ENCODE results near the gene RPL22.
A peak's percentile ranks its signal among the peaks of the same experiment; 100 is the strongest.

RPL22 gene

GRCh38 chr1:6199298-6200187 lies at the start of gene RPL22:
Gene RPL22 (minus strand): TSS chr1:6199595. CDS start chr1:6199573, 22 bp downstream.
- DNase-seq, result peak; percentile 98

DNA sequence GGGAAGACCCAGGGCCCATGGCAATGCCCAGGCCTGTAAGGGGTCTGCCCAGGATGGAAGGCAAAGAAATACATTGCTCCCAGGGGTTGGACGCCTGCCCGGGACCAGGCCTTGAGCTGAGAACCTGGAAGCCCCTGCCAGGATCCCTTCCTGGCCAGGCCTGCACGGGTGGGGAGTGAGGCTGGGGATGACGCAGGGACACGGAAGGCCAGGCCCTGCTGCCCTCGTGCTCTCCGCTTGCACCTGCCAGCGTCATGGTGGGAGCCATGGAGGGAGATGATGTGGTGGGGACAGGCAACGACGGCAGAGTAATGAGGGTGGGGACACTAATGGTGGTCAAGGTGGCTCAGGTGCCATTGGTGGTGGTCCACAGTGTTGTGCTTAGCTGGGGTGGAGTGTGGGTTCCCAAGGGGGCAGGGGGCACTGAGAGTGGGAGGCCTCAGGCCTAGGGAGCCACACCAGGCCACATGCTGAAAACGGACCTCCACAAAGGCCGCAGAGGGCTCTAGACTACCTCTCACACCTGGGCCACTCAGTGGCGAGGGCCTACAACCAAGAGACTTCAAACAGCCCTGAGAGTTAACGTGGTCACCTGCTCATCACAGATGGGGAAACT lies 48.9 kb upstream of the RPL22 start:
- DNase-seq, result no peak

DNA sequence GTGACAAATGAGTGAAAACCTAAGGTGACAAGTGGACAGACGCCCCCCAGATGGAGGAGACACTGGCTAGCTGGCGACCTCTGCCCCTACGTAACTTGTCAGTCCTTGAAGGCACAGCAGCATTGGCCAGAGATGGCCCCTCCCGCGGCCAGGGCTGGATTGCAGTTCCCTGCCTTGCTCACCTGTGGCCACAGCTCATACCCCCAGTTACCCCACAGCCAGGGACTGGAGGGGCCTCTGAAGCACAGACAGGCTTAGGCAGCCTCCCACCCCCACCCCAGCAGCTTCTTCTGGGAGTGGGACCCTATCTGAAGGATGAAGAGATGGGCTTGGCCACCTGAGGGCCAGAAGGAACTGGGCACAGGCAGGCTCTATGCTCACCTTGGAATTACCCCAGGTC lies 48.3 kb upstream of the RPL22 start:
- DNase-seq, result no peak

GRCh38 chr1:6246497-6247467 lies 47.4 kb upstream of the RPL22 start:
- peak; percentile 91 for DNase-seq

GRCh38 chr1:6245869-6246496 lies 46.6 kb upstream of the RPL22 start:
- peak; percentile 84 for DNase-seq

GRCh38 chr1:6245086-6245868 lies 45.9 kb upstream of the RPL22 start:
- DNase-seq, result peak; percentile 88

- DNase-seq, result no peak
Measured at GRCh38 chr1:6244401-6245049, 45.1 kb upstream of the RPL22 start.

DNA sequence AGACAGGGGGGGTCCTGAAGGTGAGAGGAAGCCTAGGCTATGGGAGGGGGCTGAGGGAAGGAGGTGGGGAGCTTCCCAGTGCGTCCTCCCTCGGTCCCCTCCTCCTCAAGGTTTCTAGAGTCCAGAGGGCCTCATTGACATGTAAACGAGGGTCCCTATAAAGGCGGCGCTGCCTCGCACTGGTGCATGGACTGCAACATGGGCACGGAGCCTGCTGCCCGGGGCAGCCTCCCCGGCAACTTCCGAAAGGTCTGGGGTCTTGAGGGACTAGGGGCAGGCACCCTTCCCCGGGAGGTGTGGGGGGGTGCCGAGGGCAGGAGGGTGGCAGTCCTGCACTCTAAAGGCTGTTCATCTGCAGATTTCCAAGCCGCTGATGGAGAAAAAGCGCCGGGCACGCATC lies 44.6 kb upstream of the RPL22 start, which contains the start of gene HES3:
HES3 (plus strand) TSS at position 187 of the 400 bp plus-strand sequence; CDS start at position 374, 187 bp downstream.
- no peak for DNase-seq

DNA sequence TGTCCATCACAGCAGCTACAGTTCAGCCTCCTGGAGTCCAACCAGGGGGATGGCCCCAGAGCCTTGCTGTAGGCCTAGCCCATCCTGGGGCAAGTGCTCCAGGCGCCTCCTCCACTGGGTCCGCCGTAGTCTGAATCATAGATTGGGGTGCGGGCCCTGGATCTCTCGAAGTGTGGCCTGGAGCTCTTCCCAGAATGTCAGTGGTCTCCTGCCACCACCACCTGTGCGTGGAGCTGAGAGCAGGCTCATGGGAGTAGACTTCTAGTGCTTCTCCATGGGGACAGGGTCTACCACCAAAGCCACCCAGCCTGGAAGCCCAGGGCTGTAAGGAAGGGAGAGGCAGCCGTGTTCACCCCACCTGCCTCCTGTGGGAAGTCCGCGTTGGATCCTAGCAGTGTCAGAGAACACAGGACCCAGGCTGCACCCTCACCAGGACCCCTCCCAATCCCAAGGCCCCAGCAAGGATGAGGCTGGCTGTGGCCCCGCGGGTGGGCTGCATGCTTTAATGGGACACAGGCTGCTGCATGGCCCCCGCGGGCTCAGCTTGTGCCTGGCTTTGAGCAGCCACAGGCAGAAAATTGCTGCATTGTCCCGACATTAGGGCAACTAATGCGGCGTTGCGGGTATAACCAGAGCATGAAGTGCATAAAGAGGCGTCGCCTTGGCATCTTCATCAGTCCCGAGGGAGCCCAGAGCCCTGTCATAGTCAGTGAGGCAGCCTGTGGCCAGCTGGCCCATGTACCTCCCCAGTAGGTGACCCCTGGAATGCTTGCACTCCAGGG lies 43.8 kb upstream of the RPL22 start:
- DNase-seq, result no peak

- DNase-seq, result no peak
Measured at GRCh38 chr1:6241887-6242740, 42.7 kb upstream of the RPL22 start.

- DNase-seq, result no peak
Measured at GRCh38 chr1:6241107-6241886, 41.9 kb upstream of the RPL22 start.

GRCh38 chr1:6239950-6240768 lies 40.8 kb upstream of the RPL22 start:
- DNase-seq, result no peak

GRCh38 chr1:6239213-6239752 lies 39.9 kb upstream of the RPL22 start:
- no peak for DNase-seq

- no peak for DNase-seq
Measured at GRCh38 chr1:6237093-6237492, 37.7 kb upstream of the RPL22 start.

DNA sequence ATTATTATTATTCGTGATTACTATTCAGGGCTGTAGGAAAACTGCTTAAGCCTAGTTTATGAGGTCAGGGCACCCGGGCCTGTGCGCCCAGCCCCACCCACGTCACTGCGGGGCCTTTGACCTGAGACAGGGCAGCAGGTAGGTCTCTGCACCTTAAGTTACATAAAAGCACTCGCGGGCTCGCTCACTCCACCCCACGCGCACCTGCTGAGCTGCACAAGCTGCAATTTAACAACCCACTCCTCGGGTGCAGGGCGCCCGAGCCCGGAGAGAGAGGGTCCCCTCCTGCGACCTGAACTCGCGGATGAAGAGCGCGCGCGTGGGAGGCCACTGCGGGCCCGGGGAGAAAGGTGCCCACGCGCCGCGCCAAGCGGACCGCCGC lies 35.9 kb upstream of the RPL22 start:
- DNase-seq, result peak; percentile 56

GRCh38 chr1:6234502-6235295 lies 35.3 kb upstream of the RPL22 start:
- DNase-seq, result no peak
